NCI-H1436 (cell line): ENCODE results near the gene ZSCAN32.

Experiments
- DNase-seq: peaks from one replicate; lab custom pipeline; 2025; lab: John Stamatoyannopoulos, UW

Gene ZSCAN32

GRCh38 chr16:3400779-3401688 is at the start of gene ZSCAN32, which contains the start of gene ZNF174:
TSS of gene ZSCAN32 (minus strand) at chr16:3401004. CDS start at chr16:3397557, 3,447 bp downstream.
TSS of gene ZNF174 (plus strand) at chr16:3401215. CDS start at chr16:3402005, 790 bp downstream.
- DNase-seq, result peak; percentile 96

GRCh38 chr16:3444032-3444388 is 43.2 kb upstream of the ZSCAN32 start:
- DNase-seq, result peak; percentile 3

- peak; percentile 87 for DNase-seq
These were observed 42.6 kb upstream of the ZSCAN32 start, which contains the start of the genes NAA60 and ZNF597 for GRCh38 chr16:3443108-3444031. TSS of gene NAA60 (plus strand) at chr16:3443680. CDS start at chr16:3476228, 32,548 bp downstream. TSS of gene ZNF597 (minus strand) at chr16:3443504. CDS start at chr16:3443153, 351 bp downstream.

- DNase-seq, result no peak
These were observed 38.8 kb upstream of the ZSCAN32 start for GRCh38 chr16:3439637-3440036.

GRCh38 chr16:3434373-3434772 is 33.6 kb upstream of the ZSCAN32 start:
- no peak for DNase-seq

GRCh38 chr16:3431779-3432219 is 31.0 kb upstream of the ZSCAN32 start:
- no peak for DNase-seq

- no peak for DNase-seq
These were observed 13.1 kb upstream of the ZSCAN32 start for GRCh38 chr16:3413730-3414379.

GRCh38 chr16:3408561-3409197 is 7.9 kb upstream of the ZSCAN32 start:
- no peak for DNase-seq

GRCh38 chr16:3401719-3402397 is 1.1 kb upstream of the ZSCAN32 start:
- no peak for DNase-seq

- no peak for DNase-seq
These were observed 392 bp downstream of the ZSCAN32 start for GRCh38 chr16:3400446-3400778.

- no peak for DNase-seq
These were observed 11.0 kb downstream of the ZSCAN32 start for GRCh38 chr16:3389663-3390338.

- DNase-seq, result no peak
These were observed 12.5 kb downstream of the ZSCAN32 start for GRCh38 chr16:3388325-3388724.

GRCh38 chr16:3383045-3383448 is 17.8 kb downstream of the ZSCAN32 start:
- DNase-seq, result no peak

GRCh38 chr16:3377917-3378316 is 22.9 kb downstream of the ZSCAN32 start:
- no peak for DNase-seq

GRCh38 chr16:3375680-3376079 is 25.1 kb downstream of the ZSCAN32 start:
- DNase-seq, result no peak

GRCh38 chr16:3369073-3369472 is 31.7 kb downstream of the ZSCAN32 start:
- no peak for DNase-seq

- DNase-seq, result peak; percentile 91
These were observed 35.9 kb downstream of the ZSCAN32 start for GRCh38 chr16:3364774-3365427.

GRCh38 chr16:3363793-3364192 is 37.0 kb downstream of the ZSCAN32 start:
- DNase-seq, result no peak

GRCh38 chr16:3362931-3363330 is 37.9 kb downstream of the ZSCAN32 start:
- no peak for DNase-seq

- no peak for DNase-seq
These were observed 41.9 kb downstream of the ZSCAN32 start for GRCh38 chr16:3358871-3359270.
